ENCODE results near the gene TMEM91.

The TMEM91 gene

GRCh38 chr19:41412953-41413352 lies 36.6 kb downstream of the TMEM91 start:
- DNase-seq = no peak

GRCh38 chr19:41413947-41414346 lies 37.6 kb downstream of the TMEM91 start:
- DNase-seq = no peak

GRCh38 chr19:41414461-41414860 lies 38.1 kb downstream of the TMEM91 start:
- no peak for DNase-seq

GRCh38 chr19:41415154-41415571 lies 38.8 kb downstream of the TMEM91 start:
- DNase-seq = no peak

- DNase-seq = no peak
These were observed 39.9 kb downstream of the TMEM91 start for GRCh38 chr19:41416194-41416674.

GRCh38 chr19:41420101-41420880 lies 44.0 kb downstream of the TMEM91 start:
- DNase-seq = no peak

- no peak for DNase-seq
These were observed 45.0 kb downstream of the TMEM91 start for GRCh38 chr19:41421314-41421713.

GRCh38 chr19:41421973-41422372 lies 45.6 kb downstream of the TMEM91 start:
- DNase-seq = no peak

- DNase-seq = no peak
These were observed 46.1 kb downstream of the TMEM91 start for GRCh38 chr19:41422456-41422855.

GRCh38 chr19:41422955-41423354 lies 46.6 kb downstream of the TMEM91 start:
- no peak for DNase-seq

- DNase-seq = no peak
These were observed 48.2 kb downstream of the TMEM91 start for GRCh38 chr19:41424335-41425173.

- DNase-seq = no peak
These were observed 49.1 kb downstream of the TMEM91 start for GRCh38 chr19:41425174-41426115.

GRCh38 chr19:41426116-41426841 lies 49.9 kb downstream of the TMEM91 start:
- DNase-seq = no peak

- DNase-seq = peak; percentile 89
These were observed 50.8 kb downstream of the TMEM91 start, which contains the start of gene B3GNT8 for GRCh38 chr19:41426952-41427646. Gene B3GNT8 (minus strand): TSS chr19:41427374. CDS start chr19:41426778, 596 bp downstream.

GRCh38 chr19:41427647-41428480 lies 51.5 kb downstream of the TMEM91 start:
- no peak for DNase-seq

GRCh38 chr19:41428481-41428859 lies 52.1 kb downstream of the TMEM91 start:
- no peak for DNase-seq

GRCh38 chr19:41430922-41431321 lies 54.6 kb downstream of the TMEM91 start:
- no peak for DNase-seq

GRCh38 chr19:41431426-41432386 lies 55.4 kb downstream of the TMEM91 start:
- no peak for DNase-seq

GRCh38 chr19:41433171-41433570 lies 56.8 kb downstream of the TMEM91 start:
- no peak for DNase-seq
